GM12878 (cell line): ENCODE measurements around the gene ZNF732. TPM values are rescaled to one million over a fixed set of nuclear protein-coding genes. Genes with fewer than 3 reads are reported as not detected.

Source experiments
- ATAC-seq: fragments of 200-7000 bp; cut with Tn5 transposase; 3 replicates; pipeline ENCODE4 v1.9.1; 2020; ENCODE audit warnings: mild to moderate bottlenecking, moderate library complexity
- BruUV-seq: library from RNA; stranded (reverse); fragments of 400-500 nt; replicated peaks from 2 replicates; lab custom pipeline; 2021; lab: Mats Ljungman, UMichigan
- CTCF ChIA-PET: fragments of 300-600 bp; sonication (Branson Sonifier 250); formaldehyde crosslinking; extraction: SDS; loops from one replicate; lab custom pipeline; 2021; ENCODE audit warnings: inconsistent platforms; lab: Yijun Ruan, JAX
- POLR2A ChIA-PET: fragments of 350-600 bp; formaldehyde crosslinking; extraction: SDS; loops from one replicate; lab custom pipeline; 2021; ENCODE audit warnings: inconsistent platforms; lab: Charles Lee
- RAD21 ChIA-PET: fragments of 300-600 bp; sonication (Branson Sonifier 250); formaldehyde crosslinking; loops from one replicate; lab custom pipeline; 2023; ENCODE audit warnings: antibody characterized with exemption; ENCODE audit not compliant: unreplicated experiment; lab: Charles Lee
- SMC1A ChIA-PET: fragments of 300-600 bp; sonication (Branson Sonifier 250); formaldehyde crosslinking; loops from one replicate; lab custom pipeline; 2023; ENCODE audit not compliant: unreplicated experiment, uncharacterized antibody; lab: Charles Lee
- DNase-seq: peaks from one replicate; pipeline ENCODE4 v3.0.0-alpha.2; 2011; ENCODE audit warnings: low read depth, low spot score
- FAIRE-seq: peaks from 3 replicates; lab custom pipeline; 2011; peaks lifted over from hg19 to GRCh38; lab: Jason Lieb, UNC
- H2AFZ ChIP-seq: 2 replicates; pipeline ENCODE4 v1.6.0; 2011; ENCODE audit warnings: low read depth, low read length, control low read depth; ENCODE audit not compliant: control insufficient read depth
- H3K27ac ChIP-seq: 2 replicates; pipeline ENCODE4 v1.5.1; 2011; ENCODE audit warnings: control low read depth; ENCODE audit not compliant: control insufficient read depth, insufficient read depth
- H3K27me3 ChIP-seq, 2 experiments: replicated peaks in 1 of 2; 2 replicates each; pipeline versions ENCODE4 v1.6.0 to v1.6.1; 2011; ENCODE audit warnings: low read length in 1 of 2; ENCODE audit not compliant: control insufficient read depth in 2 of 2, insufficient read depth in 2 of 2
- H3K36me3 ChIP-seq, 2 experiments: 2 replicates each; pipeline ENCODE4 v1.5.1; 2011; ENCODE audit warnings: low read length in 1 of 2; ENCODE audit not compliant: control insufficient read depth in 2 of 2, insufficient read depth in 2 of 2
- H3K4me1 ChIP-seq: 2 replicates; pipeline ENCODE4 v1.6.1; 2011; ENCODE audit warnings: mild to moderate bottlenecking, low read length, moderate library complexity, mixed read lengths; ENCODE audit not compliant: control insufficient read depth, insufficient read depth
- H3K4me2 ChIP-seq: 2 replicates; pipeline ENCODE4 v1.6.0; 2011; ENCODE audit warnings: control low read depth; ENCODE audit not compliant: control insufficient read depth, insufficient read depth
- H3K4me3 ChIP-seq: fragments of 200-600 bp; sonication (generic); 2 replicates; pipeline ENCODE4 v1.5.1; 2016
- H3K79me2 ChIP-seq: 2 replicates; pipeline ENCODE4 v1.6.0; 2011; ENCODE audit warnings: low read length; ENCODE audit not compliant: control insufficient read depth, insufficient read depth
- H3K9ac ChIP-seq: 2 replicates; pipeline ENCODE4 v1.8.0; 2011; ENCODE audit warnings: low read length, control low read depth, mixed read lengths; ENCODE audit not compliant: control insufficient read depth, insufficient read depth
- H3K9me3 ChIP-seq: replicated peaks from 3 replicates; pipeline ENCODE4 v1.5.1; 2011; ENCODE audit warnings: mild to moderate bottlenecking, low read length; ENCODE audit not compliant: control insufficient read depth, insufficient read depth
- H4K20me1 ChIP-seq: 2 replicates; pipeline ENCODE4 v1.6.0; 2011; ENCODE audit not compliant: control insufficient read depth, insufficient read depth
- CHD4 ChIP-seq: fragments of 200-600 bp; sonication (generic); IDR thresholded peaks from 2 replicates; pipeline ENCODE4 v1.6.1; 2016; ENCODE audit warnings: mild to moderate bottlenecking
- ELK1 ChIP-seq: IDR thresholded peaks from 2 replicates; pipeline ENCODE4 v1.6.1; 2012; ENCODE audit warnings: low read depth, low read length, improper control_type of control experiment
- JUND ChIP-seq: IDR thresholded peaks from 2 replicates; pipeline ENCODE4 v1.6.1; 2012; ENCODE audit warnings: low read depth, mild to moderate bottlenecking, low read length, improper control_type of control experiment, moderate library complexity
- MTA3 ChIP-seq: IDR thresholded peaks from 2 replicates; pipeline ENCODE4 v1.6.1; 2012; ENCODE audit warnings: low read length, inconsistent platforms, borderline replicate concordance
- SMARCA5 ChIP-seq: fragments of 450-650 bp; IDR thresholded peaks from 2 replicates; pipeline ENCODE4 v1.6.1; 2017; ENCODE audit warnings: mild to moderate bottlenecking
- ZNF274 ChIP-seq: IDR thresholded peaks from one replicate; pipeline ENCODE4 v1.8.0; 2011; ENCODE audit not compliant: insufficient read length, insufficient read depth
- ZNF622 ChIP-seq: fragments of 450-650 bp; IDR thresholded peaks from 2 replicates; pipeline ENCODE4 v1.6.1; 2017; ENCODE audit warnings: mild to moderate bottlenecking, inconsistent platforms
- WGBS: methylation state at CpG from one replicate; pipeline ENCODE4 v1.1.6; 2016; ENCODE audit warnings: low lambda C conversion rate; ENCODE audit not compliant: insufficient replicate concordance, insufficient coverage; ENCODE audit errors: missing lambda C conversion rate; 5-methylcytosine and 5-hydroxymethylcytosine counted together
- in situ Hi-C: fragments of 300-500 bp; cut with MboI; formaldehyde crosslinking; loops from 9 replicates; pipeline ENCODE4 v1.14.3; 2018; ENCODE audit warnings: mixed read lengths
- intact Hi-C: fragments of 100-400 bp; cut with micrococcal nuclease; formaldehyde crosslinking; loops from one replicate; pipeline ENCODE4 v1.14.2; 2022; ENCODE audit not compliant: unreplicated experiment
- polyA plus RNA-seq, 11 experiments: library from polyadenylated mRNA; depleted of rRNA in 4 of 11; unstranded in 6 of 11; stranded (reverse) in 5 of 11; fragments of >200 nt; fragmentation: Nextera tagmentation in 4 of 11; fragmentation: Illumina TruSeq in 1 of 11; extraction: Ambion mirVana in 4 of 11; extraction: Trizol in 1 of 11; gene quantifications; 1 replicate in 1 of 11; 2 replicates in 10 of 11; pipeline versions ENCODE4 v1.2.1 to v1.2.3, GENCODE V29; 2011 to 2016; ENCODE audit warnings: inconsistent platforms in 2 of 11, missing spikeins in 2 of 11, low read depth in 1 of 11
- total RNA-seq, 4 experiments: library from RNA; depleted of rRNA in 3 of 4; stranded (reverse); fragments of >200 nt in 3 of 4; fragmentation: Illumina TruSeq in 1 of 4; extraction: Trizol in 1 of 4; gene quantifications; 2 replicates each; pipeline versions ENCODE4 v1.2.1 to v1.2.3, GENCODE V29; 2013 to 2021

ZNF732 gene
- total and polyA plus RNA-seq, 10 of the 15 experiments (the other 5 are each of a cell fraction or from before 2014, with no cell fraction given): not detected

DNA sequence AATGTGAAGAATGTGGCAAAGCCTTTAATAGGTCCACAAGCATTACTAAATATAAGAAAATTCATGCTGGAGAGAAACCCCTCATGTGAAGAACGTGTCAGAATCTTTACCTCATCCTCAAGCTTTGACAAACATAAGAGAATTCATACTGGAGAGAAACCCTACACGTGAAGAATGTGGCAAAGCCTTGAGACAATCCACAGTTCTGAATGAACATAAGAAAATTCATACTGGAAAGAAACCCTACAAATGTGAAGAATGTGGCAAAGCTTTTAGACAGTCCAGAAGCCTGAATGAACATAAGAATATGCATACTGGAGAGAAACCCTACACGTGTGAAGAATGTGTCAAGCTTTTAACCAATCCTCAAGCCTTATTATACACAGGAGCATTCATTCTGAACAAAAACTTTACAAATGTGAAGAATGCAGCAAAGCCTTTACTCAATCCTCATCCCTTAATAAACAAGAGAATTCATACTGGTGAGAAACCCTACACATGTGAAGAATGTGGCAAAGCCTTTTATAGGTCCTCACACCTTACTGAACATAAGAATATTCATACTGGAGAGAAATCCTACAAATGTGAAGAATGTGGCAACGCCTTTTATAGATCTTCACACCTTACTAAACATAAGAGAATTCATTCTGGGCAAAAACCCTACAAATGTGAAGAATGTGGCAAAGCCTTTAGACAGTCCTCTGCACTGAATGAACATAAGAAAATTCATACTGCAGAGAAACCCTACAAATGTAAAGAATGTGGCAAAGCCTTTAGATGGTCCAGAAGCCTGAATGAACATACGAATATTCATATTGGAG, 51.1 kb downstream of the ZNF732 start:
- H4K20me1 ChIP-seq: no peaks in the 10 kb centered on the region
- TF ChIP-seq CHD4: no peak
- no peak for TF ChIP-seq ELK1
- TF ChIP-seq ZNF622: no peak
- TF ChIP-seq MTA3: no peak
- TF ChIP-seq JUND: no peak
- peak; percentile 50 for TF ChIP-seq ZNF274
- no peak for TF ChIP-seq SMARCA5
- no peak overlapping the region for H3K4me3 ChIP-seq
- FAIRE-seq: no peak
- CTCF ChIA-PET: no interaction called here
- H3K4me2 ChIP-seq: no peak overlapping the region
- DNase-seq: no peak
- no peak for ATAC-seq
- SMC1A ChIA-PET: no interaction called here
- no peaks in the 10 kb centered on the region for H3K4me1 ChIP-seq
- intact Hi-C loops: no loop called here
- RAD21 ChIA-PET: no interaction called here
- 20% methylated on average over 5 of the region's 5 CpGs for WGBS
- peaks cover 5% of the 10 kb centered on the region for H3K9me3 ChIP-seq
- no peaks in the 10 kb centered on the region for H3K79me2 ChIP-seq
- BruUV-seq: no TSS peak
- in situ Hi-C loops: no loop called here
- no peaks in the 10 kb centered on the region for H3K36me3 ChIP-seq
- H3K9ac ChIP-seq: no peak overlapping the region
- H3K27me3 ChIP-seq: no peaks in the 10 kb centered on the region
- POLR2A ChIA-PET: no interaction called here
- no peak overlapping the region for H3K27ac ChIP-seq
- no peak overlapping the region for H2AFZ ChIP-seq
